HG02610 (cell line): Measurements from ENCODE around the gene ZMYND19.
"Not testable (repeated sequence)": the region's sequence is repeated elsewhere in the genome, so short reads cannot be mapped to it uniquely, and the experiment has no call there.

ENCODE experiments used
- ATAC-seq: cut with Tn5 transposase; IDR thresholded peaks from one replicate; pipeline ENCODE4 v1.9.1; 2021; ENCODE audit warnings: mild to moderate bottlenecking, moderate library complexity; ENCODE audit not compliant: unreplicated experiment

The ZMYND19 gene

DNA sequence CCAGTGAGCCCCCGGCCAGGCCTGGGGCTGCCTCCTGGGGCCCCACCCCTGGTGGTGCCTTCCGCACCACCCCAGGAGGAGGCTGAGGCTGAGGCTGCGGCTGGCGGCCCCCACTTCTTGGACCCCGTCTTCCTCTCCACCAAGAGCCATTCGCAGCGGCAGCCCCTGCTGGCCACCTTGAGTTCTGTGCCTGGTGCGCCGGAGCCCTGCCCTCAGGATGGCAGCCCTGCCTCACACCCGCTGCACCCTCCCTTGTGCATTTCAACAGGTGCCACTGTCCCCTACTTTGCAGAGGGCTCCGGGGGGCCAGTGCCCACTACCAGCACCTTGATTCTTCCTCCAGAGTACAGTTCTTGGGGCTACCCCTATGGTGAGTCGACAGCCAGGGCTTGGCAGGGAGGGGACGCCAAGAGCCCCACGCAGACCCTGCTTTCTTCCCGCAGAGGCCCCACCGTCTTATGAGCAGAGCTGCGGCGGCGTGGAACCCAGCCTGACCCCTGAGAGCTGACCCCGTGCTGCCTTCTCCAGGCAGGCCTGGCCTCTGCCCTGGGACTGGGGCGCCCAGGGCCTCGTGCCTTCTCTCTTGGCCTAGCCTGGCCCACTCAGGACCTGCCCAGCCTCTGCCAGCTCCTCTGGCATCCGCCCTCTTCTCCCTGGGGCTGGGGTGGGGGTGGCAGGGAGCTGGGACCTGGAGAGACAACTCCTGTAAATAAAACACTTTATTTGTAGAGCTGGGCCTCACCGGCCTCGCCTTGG lies 24.5 kb upstream of the ZMYND19 start:
- no peak for ATAC-seq

DNA sequence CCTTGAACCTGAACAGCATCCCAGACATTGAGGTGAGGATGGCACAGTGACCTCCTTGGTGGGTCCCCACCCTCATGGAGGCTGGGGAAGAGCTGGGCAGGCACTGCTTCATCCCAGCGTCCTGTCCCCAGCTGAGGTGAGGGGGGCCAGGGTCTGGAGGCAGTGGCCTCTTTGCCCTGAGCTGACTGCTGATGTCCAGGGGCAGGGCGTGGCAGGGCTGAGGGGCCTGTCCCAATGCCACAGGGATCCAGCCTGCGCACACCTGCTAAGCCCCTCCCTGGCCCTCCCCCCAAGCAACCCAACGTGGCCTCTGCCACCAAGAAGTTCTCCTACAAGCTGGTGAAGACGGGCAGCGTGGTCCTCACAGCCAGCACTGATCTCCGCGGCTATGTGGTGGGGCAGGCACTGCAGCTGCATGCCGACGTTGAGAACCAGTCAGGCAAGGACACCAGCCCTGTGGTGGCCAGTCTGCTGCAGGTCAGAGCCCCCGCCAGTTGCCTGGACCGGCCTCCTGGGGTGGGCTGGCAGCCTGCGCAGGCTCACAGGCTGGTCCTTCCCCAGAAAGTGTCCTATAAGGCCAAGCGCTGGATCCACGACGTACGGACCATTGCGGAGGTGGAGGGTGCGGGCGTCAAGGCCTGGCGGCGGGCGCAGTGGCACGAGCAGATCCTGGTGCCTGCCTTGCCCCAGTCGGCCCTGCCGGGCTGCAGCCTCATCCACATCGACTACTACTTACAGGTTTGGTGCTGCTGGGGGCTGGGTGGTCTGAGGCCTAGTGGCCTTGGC lies 23.6 kb upstream of the ZMYND19 start:
- ATAC-seq, result no peak

GRCh38 chr9:137613259-137613658 lies 22.9 kb upstream of the ZMYND19 start:
- ATAC-seq, result no peak

- ATAC-seq, result no peak
These were observed 22.4 kb upstream of the ZMYND19 start for GRCh38 chr9:137612741-137613142.

- no peak for ATAC-seq
These were observed 21.6 kb upstream of the ZMYND19 start for GRCh38 chr9:137611623-137612609.

DNA sequence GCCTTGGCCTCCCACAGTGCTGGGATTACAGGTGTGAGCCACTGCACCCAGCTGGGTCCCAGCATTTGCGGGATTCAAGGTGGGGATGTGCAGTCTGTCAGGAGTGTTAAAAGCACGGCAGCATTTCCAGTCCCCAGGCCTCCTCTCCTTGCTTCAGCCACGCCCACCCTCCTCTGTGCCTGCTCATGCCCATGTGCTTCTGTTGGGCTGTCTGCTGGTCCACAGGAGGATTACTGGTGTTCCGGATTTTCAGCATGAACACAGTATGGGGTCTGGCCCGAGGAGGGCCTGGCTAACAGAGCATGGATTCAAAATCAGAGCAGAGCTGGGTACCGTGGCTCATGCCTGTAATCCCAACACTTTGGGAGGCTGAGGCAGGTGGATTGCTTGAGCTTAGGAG lies 20.6 kb upstream of the ZMYND19 start:
- no peak for ATAC-seq

- no peak for ATAC-seq
These were observed 17.0 kb upstream of the ZMYND19 start for GRCh38 chr9:137607141-137607857.

GRCh38 chr9:137606734-137607138 lies 16.4 kb upstream of the ZMYND19 start:
- no peak for ATAC-seq

GRCh38 chr9:137606005-137606621 lies 15.8 kb upstream of the ZMYND19 start:
- ATAC-seq, result no peak

- ATAC-seq, result peak; percentile 73
These were observed 15.1 kb upstream of the ZMYND19 start, which contains the start of gene ARRDC1 for GRCh38 chr9:137605121-137606004. TSS of gene ARRDC1 (plus strand) at chr9:137605686. CDS start at chr9:137605718, 32 bp downstream.

DNA sequence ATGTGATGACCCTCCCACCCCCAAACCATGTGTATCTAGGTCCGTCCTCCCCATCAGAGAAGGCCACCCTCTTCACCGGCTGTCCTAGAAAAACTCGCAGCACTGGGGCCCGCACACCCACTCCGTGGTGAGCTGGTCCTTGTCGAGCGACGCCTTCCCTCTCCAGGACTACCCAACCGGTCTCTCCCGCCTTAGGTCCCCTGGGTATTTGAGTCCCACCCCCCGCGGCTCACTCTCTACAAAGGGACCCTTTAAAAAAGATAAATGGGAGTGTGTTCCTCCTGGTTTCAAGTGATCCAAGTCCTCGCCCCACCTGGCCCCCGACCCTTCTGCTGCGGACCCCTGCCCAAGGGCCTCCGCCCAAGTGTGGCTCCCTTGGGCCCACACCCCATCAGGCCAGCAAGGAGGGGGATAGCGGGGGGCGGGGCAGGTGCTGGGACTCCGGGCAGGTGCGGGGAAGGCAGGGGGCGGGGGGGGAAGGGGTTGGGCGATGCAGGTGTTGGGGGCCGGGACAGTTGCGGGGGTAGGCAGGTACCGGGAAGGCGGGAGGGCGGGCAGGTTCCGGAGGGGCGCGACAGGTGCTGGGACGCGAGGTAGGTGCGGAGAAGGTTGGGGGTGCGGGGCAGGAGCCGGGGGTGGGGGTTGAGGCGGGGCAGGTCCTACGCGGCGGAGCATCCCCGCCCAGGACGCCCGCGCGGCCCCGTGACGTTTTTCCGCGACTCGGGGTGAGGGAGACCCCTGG lies 14.2 kb upstream of the ZMYND19 start:
- no peak for ATAC-seq

DNA sequence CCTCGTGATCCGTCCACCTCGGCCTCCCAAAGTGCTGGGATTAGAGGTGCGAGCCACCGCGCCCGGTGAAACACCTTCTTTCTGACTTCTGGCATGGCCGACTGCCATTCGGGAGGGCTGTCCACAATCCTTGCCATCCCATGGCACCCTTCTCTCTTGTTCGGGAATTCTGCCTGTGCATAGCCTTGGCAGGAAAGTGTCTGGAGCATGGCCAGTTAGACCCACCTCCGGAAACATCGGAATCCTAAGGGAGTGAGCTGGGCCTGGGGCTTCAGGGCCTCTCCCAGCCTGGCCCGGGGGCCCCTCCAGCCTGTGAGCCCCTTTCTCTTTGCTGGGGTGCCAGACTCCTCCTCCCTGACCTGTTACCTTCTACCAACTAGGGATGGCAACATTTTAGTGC lies 13.6 kb upstream of the ZMYND19 start:
- no peak for ATAC-seq

- no peak for ATAC-seq
These were observed 12.3 kb upstream of the ZMYND19 start for GRCh38 chr9:137602661-137603060.

- ATAC-seq, result no peak
These were observed 8.6 kb upstream of the ZMYND19 start for GRCh38 chr9:137598943-137599342.

GRCh38 chr9:137596577-137596976 lies 6.3 kb upstream of the ZMYND19 start:
- ATAC-seq, result not testable (repeated sequence)

DNA sequence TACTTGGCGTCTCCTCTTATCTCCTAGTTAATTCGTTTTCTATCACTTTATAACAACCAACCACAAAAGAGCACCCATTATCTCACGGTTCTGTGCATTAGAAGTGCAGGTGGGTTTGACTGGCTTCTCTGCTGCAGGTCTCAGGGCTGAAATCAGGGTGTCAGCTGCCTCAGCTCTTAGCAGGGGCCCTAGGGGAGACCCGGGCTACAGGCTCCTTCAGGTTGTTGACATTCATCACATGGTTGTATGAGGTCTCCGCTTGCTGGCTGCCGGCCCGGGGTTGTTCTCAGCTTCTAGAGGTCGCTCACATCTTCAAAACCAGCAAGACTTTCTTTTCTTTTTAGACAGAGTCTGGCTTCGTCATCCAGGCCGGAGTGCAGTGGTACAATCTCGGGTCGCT lies 2.9 kb upstream of the ZMYND19 start:
- ATAC-seq, result no peak

DNA sequence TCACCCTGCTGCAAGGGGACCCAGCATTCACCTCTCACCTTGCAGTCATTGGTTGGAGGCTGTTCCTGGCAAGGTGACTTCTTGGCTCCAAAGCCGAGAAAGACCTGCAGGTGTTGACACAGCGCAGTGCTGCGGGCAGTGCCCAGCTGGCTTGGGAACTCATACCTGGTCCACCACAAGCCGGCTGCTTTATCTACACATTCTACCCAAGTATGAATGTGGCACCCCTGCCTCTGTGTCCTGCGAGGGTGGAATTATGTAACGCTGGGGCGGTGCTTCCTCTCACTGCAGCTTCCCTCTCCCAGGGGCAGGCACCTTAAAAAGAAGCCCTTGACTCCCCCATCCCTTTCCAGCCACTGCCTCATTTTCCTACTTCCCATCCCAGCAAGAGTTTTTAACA lies 2.5 kb upstream of the ZMYND19 start:
- no peak for ATAC-seq

DNA sequence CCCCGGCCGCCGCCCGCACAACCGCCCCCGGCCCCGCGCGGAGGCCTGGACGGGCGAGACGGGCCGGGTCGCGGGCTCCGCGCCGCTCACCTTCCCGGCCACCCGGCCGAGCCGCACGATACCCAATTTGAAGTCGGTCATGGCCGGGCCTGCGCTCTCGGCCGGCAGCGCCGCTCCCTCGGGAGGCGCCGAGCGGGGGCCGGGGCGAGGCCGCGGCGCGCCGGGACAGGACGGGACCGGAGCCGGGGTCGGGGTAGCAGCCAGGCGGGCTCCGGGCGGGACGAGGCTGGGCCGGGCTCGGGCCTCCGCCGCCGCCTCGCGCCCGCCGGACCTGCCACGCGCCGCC lies 216 bp downstream of the ZMYND19 start:
- no peak for ATAC-seq
